ENCODE results near the gene LRMDA. TPM values are rescaled to one million over a fixed set of nuclear protein-coding genes. Genes with fewer than 3 reads are reported as not detected.

Gene LRMDA
- total RNA-seq, 2 experiments from 2014 or later, result not detected

DNA sequence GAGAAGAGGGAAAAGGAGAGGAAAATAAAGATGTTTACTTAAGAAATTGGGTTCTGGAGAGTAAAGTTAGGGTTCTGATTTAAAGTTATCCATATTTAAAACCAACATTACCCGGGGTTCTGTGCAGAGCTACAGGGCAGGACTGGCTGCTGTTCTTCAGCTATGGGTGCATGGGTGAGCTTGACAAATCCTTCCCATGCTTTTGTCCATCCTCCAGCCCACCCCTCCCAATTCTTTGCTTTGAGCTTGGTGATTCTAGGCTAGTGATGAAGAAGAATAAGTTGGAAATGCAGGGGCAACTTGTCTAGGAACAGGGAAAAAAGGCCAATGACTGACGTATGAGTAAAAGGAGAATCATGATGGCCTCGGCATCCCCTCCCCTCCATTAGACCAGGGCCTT lies 636.0 kb downstream of the LRMDA start:
- no peaks in the 10 kb centered on the region for H3K36me3 Mint-ChIP-seq (ENCODE audit: low read depth)
- ChIA-PET CTCF (no interaction called here), POLR2A (no interaction called here)

DNA sequence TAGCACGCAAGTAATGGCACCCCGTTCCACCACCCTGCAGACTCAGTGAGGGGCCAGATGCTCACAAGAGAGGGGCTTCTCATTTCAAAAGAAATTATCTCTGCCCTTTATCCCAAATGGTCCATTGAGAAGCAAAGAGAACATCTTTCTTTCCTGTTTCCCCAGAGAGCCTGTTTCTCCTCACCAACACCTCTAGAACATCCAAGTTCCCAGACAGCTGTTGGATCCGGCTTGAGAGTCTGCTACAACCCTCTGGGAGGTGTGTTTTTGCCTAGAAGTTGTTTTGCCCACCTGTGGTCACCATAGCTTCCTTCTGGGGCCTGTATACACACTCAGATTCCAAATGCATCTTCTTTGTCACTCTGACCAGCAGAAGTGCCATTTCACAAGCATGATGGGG lies 637.4 kb downstream of the LRMDA start:
- intact Hi-C loops (cut with DNase I, micrococcal nuclease), result no loop called here

More for the DNA sequence above, 636.0 kb downstream of the LRMDA start:
- ATAC-seq (ENCODE audit: poor library complexity) (no peak), DNase-seq (no peak)
- no peak overlapping the region for H3K4me3 Mint-ChIP-seq
- H3K4me1 Mint-ChIP-seq (ENCODE audit: low read depth), result no peaks in the 10 kb centered on the region
- H3K4me1 ChIP-seq (ENCODE audit: insufficient read depth, low read length), result no peaks in the 10 kb centered on the region
- no peaks in the 10 kb centered on the region for H3K36me3 ChIP-seq (ENCODE audit: insufficient read depth, low read length)
- H3K9me3 Mint-ChIP-seq, result no peaks in the 10 kb centered on the region
- intact Hi-C loops (cut with DNase I, micrococcal nuclease), result no loop called here
- no peaks in the 10 kb centered on the region for H3K27me3 Mint-ChIP-seq
- TF ChIP-seq, protein P1, sequence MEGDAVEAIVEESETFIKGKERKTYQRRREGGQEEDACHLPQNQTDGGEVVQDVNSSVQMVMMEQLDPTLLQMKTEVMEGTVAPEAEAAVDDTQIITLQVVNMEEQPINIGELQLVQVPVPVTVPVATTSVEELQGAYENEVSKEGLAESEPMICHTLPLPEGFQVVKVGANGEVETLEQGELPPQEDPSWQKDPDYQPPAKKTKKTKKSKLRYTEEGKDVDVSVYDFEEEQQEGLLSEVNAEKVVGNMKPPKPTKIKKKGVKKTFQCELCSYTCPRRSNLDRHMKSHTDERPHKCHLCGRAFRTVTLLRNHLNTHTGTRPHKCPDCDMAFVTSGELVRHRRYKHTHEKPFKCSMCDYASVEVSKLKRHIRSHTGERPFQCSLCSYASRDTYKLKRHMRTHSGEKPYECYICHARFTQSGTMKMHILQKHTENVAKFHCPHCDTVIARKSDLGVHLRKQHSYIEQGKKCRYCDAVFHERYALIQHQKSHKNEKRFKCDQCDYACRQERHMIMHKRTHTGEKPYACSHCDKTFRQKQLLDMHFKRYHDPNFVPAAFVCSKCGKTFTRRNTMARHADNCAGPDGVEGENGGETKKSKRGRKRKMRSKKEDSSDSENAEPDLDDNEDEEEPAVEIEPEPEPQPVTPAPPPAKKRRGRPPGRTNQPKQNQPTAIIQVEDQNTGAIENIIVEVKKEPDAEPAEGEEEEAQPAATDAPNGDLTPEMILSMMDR (IDR thresholded peaks at IDR 0.05), result no peak
- no peaks in the 10 kb centered on the region for H3K27me3 ChIP-seq (ENCODE audit: control insufficient read depth in 1 of 2, insufficient read depth in 2 of 2, low read length in 2 of 2)
- no peaks in the 10 kb centered on the region for H3K9me3 ChIP-seq (ENCODE audit: control insufficient read depth in 1 of 2, insufficient read depth in 1 of 2, low read length in 2 of 2)
- no peak overlapping the region for H3K4me3 ChIP-seq (ENCODE audit: low read length)
- no peak overlapping the region for H3K27ac ChIP-seq (ENCODE audit: low read depth in 1 of 2, low read length in 2 of 2)
- H3K27ac Mint-ChIP-seq, result no peak overlapping the region

DNA sequence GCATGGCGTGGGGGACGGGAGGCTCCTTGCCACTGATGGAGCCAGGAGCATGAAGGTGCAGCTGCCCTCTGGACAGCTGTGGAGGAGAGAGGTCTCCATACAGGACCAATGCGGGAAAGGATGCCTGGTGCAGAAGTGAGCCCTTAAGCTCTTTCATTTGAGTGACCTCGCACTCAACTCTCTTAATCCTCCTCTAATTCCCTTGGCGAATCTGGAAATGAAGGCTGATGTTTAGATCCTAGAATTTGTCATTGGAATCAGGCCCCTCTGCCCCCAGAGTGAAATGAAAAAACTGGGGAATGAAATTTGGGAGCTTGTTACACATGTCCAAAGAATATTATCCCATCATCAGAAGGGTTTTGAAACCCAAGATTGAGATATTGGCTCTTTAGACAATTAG lies 639.5 kb downstream of the LRMDA start:
- no peaks in the 10 kb centered on the region for H3K9me3 Mint-ChIP-seq
- no peaks in the 10 kb centered on the region for H3K36me3 ChIP-seq (ENCODE audit: insufficient read depth, low read length)
- H3K27me3 Mint-ChIP-seq, result no peaks in the 10 kb centered on the region
- no peaks in the 10 kb centered on the region for H3K4me1 ChIP-seq (ENCODE audit: insufficient read depth, low read length)
- no peak overlapping the region for H3K4me3 ChIP-seq (ENCODE audit: low read length)
- no peak overlapping the region for H3K4me3 Mint-ChIP-seq
- POLR2A ChIA-PET, result no interaction called here
- no peaks in the 10 kb centered on the region for H3K36me3 Mint-ChIP-seq (ENCODE audit: low read depth)
- ATAC-seq (ENCODE audit: poor library complexity) (no peak), DNase-seq (no peak)
- H3K27ac ChIP-seq (ENCODE audit: low read depth in 1 of 2, low read length in 2 of 2), result no peak overlapping the region
- no peaks in the 10 kb centered on the region for H3K9me3 ChIP-seq (ENCODE audit: control insufficient read depth in 1 of 2, insufficient read depth in 1 of 2, low read length in 2 of 2)
- TF ChIP-seq, protein P1 (IDR thresholded peaks at IDR 0.05), result no peak
- CTCF ChIA-PET, result no interaction called here
- H3K27me3 ChIP-seq (ENCODE audit: control insufficient read depth in 1 of 2, insufficient read depth in 2 of 2, low read length in 2 of 2), result no peaks in the 10 kb centered on the region
- intact Hi-C loops (cut with DNase I, micrococcal nuclease), result no loop called here
- no peaks in the 10 kb centered on the region for H3K4me1 Mint-ChIP-seq (ENCODE audit: low read depth)
- no peak overlapping the region for H3K27ac Mint-ChIP-seq

More for the DNA sequence above, 637.4 kb downstream of the LRMDA start:
- H3K27ac ChIP-seq (ENCODE audit: low read depth in 1 of 2, low read length in 2 of 2), result no peak overlapping the region
- no peak for DNase-seq
- Mint-ChIP-seq H3K27me3 (no peaks in the 10 kb centered on the region), H3K4me1 (ENCODE audit: low read depth) (no peaks in the 10 kb centered on the region), H3K27ac (no peak overlapping the region), H3K36me3 (ENCODE audit: low read depth) (no peaks in the 10 kb centered on the region), H3K9me3 (no peaks in the 10 kb centered on the region), H3K4me3 (no peak overlapping the region)
- no peaks in the 10 kb centered on the region for H3K4me1 ChIP-seq (ENCODE audit: insufficient read depth, low read length)
- H3K36me3 ChIP-seq (ENCODE audit: insufficient read depth, low read length), result no peaks in the 10 kb centered on the region
- H3K9me3 ChIP-seq (ENCODE audit: control insufficient read depth in 1 of 2, insufficient read depth in 1 of 2, low read length in 2 of 2), result no peaks in the 10 kb centered on the region
- H3K4me3 ChIP-seq (ENCODE audit: low read length), result no peak overlapping the region
- H3K27me3 ChIP-seq (ENCODE audit: control insufficient read depth in 1 of 2, insufficient read depth in 2 of 2, low read length in 2 of 2), result no peaks in the 10 kb centered on the region
- TF ChIP-seq, protein P1 (IDR thresholded peaks at IDR 0.05), result no peak
- CTCF ChIA-PET, result no interaction called here
- POLR2A ChIA-PET, result no interaction called here
- ATAC-seq (ENCODE audit: poor library complexity), result no peak
